NT2/D1 (cell line): ENCODE results near the gene GRIK2.

Experiments used
- YY1 ChIP-seq: IDR thresholded peaks from 2 replicates; pipeline ENCODE4 v1.6.1; 2011; ENCODE audit not compliant: insufficient read length, insufficient read depth
- ZNF274 ChIP-seq: IDR thresholded peaks from 2 replicates; pipeline ENCODE4 v1.6.1; 2011; ENCODE audit warnings: mild to moderate bottlenecking, low read depth, low read length

DNA sequence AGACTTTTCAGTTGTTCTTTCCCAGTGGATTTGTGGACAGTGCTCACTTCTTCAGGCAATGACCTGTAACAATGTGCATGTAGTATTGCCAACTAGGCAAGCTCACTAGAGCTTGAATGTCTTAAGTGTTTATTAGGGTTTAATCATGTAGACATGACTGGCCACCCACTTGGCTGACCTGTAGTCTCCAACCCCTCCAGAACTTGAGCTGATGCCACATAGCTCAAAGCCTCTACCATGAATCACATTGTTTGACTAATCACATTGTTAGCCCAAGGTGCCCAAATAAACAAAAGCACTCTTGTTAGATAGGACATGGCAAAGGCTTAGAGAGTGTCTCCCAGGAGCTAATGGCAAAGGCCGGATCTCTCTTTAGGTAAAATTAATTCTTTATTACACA lies 272.7 kb downstream of the GRIK2 start:
- no peak for TF ChIP-seq YY1
- TF ChIP-seq ZNF274 = no peak
